Skeletal muscle tissue (tissue), 4 donors: ENCODE results near the gene PPP1R2. TPM values are rescaled to one million over a fixed set of nuclear protein-coding genes. Genes with fewer than 3 reads are reported as not detected.
A peak's percentile ranks its signal among the peaks of the same experiment; 100 is the strongest.

Experiments
- H3K27ac ChIP-seq: one replicate; pipeline ENCODE4 v1.7.0; 2013; ENCODE audit warnings: mild to moderate bottlenecking, low read depth, low read length, inconsistent platforms
- H3K27me3 ChIP-seq, 3 donors: one replicate each; pipeline ENCODE4 v1.7.0; 2013; ENCODE audit warnings: low read length in 3 of 3; ENCODE audit not compliant: control insufficient read depth in 3 of 3, insufficient read depth in 3 of 3
- H3K36me3 ChIP-seq, 3 donors: one replicate each; pipeline ENCODE4 v1.7.0; 2013; ENCODE audit warnings: low read length in 3 of 3; ENCODE audit not compliant: control insufficient read depth in 3 of 3, insufficient read depth in 3 of 3
- H3K4me1 ChIP-seq, 3 donors: one replicate each; pipeline ENCODE4 v1.7.0; 2013; ENCODE audit warnings: low read length in 3 of 3, mild to moderate bottlenecking in 3 of 3; ENCODE audit not compliant: control insufficient read depth in 3 of 3, insufficient read depth in 3 of 3
- H3K4me3 ChIP-seq, 3 donors: one replicate each; pipeline ENCODE4 v1.7.0; 2013; ENCODE audit warnings: low read length in 3 of 3
- H3K9ac ChIP-seq, 3 donors: one replicate each; pipeline ENCODE4 v1.7.0; 2013; ENCODE audit warnings: low read length in 3 of 3, mild to moderate bottlenecking in 3 of 3, moderate library complexity in 2 of 3, low read depth in 1 of 3
- H3K9me3 ChIP-seq, 3 donors: one replicate each; pipeline ENCODE4 v1.7.0; 2013; ENCODE audit warnings: low read length in 3 of 3; ENCODE audit not compliant: control insufficient read depth in 3 of 3
- total RNA-seq: library from RNA; depleted of rRNA; stranded (reverse); fragments of >200 nt; gene quantifications from one replicate; pipeline ENCODE4 v1.2.3, GENCODE V29; 2014
- donor health status: Osteomylitis.

The PPP1R2 gene
- total RNA-seq, 1 donor from 2014 or later: 42.8 TPM

DNA sequence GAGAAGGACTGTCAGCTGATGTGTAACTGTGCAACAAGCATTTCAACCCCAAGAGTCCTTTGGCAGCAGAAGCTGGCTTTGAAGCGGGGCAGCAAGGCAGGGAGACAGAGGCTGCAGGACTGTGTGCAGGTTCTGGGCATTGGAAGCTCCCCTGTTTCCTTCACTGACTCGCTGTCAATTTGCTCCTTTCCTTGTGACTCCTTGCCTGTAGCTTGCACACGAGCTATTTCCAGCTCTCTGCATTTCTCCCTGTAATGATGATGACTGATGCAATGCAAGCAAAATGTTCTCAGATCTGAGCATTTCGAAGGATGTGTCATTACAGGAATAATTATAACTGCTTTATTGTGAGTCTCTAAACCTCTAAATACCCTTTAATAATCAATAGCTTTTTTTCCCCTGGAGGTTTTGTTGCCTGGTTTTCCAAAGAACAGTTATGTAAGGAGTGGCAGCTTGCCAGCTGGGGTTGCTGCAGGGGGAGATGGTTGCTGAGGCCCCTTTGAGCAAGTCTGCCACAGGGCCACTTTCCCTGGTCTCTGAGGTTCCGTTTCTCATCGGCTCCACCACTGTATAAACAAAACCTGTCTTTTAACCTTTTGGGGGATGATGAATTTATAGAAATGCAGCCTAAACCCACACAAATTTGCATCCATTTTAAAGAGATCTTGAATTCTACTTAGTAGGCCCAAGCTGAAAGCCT lies 37.8 kb upstream of the PPP1R2 start:
- Histone ChIP-seq H3K4me1 (peaks cover 12 to 26% (median 19%) of the 10 kb centered on the region in 3 donors), H3K36me3 (peaks cover 0 to 2% (median 0%) of the 10 kb centered on the region in 3 donors), H3K27me3 (no peaks in the 10 kb centered on the region), H3K4me3 (peak overlapping the region in 1 of 3 donors; percentile 43), H3K9me3 (no peaks in the 10 kb centered on the region), H3K27ac (no peak overlapping the region), H3K9ac (peak overlapping the region in 2 of 3 donors; percentile 8 to 33)

DNA sequence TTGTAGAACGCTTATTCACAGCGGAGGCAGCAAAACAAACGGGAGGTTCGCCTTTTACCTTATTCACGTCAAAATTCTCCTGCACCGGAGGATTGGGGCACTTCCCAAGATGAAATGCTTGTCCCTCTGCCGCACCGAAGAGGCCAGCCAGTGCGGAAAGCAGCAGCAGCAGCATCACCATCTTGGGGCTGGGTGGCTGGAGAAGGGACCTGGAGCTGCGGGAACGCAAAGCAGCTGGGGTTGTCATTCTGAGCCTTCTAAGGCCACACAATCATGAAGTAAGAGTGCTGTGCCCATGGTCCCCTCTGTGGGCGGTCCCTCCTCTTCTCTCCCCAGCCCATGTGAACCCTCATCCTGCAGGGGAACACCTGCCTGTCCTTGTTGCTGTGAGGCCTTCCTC lies 36.2 kb upstream of the PPP1R2 start:
- H3K9me3 ChIP-seq: no peaks in the 10 kb centered on the region
- peaks cover 13 to 25% (median 21%) of the 10 kb centered on the region in 3 donors for H3K4me1 ChIP-seq
- H3K36me3 ChIP-seq: peaks cover 0 to 2% (median 0%) of the 10 kb centered on the region in 3 donors
- no peak overlapping the region for H3K4me3 ChIP-seq
- H3K27ac ChIP-seq: no peak overlapping the region
- H3K27me3 ChIP-seq: no peaks in the 10 kb centered on the region
- no peak overlapping the region for H3K9ac ChIP-seq

DNA sequence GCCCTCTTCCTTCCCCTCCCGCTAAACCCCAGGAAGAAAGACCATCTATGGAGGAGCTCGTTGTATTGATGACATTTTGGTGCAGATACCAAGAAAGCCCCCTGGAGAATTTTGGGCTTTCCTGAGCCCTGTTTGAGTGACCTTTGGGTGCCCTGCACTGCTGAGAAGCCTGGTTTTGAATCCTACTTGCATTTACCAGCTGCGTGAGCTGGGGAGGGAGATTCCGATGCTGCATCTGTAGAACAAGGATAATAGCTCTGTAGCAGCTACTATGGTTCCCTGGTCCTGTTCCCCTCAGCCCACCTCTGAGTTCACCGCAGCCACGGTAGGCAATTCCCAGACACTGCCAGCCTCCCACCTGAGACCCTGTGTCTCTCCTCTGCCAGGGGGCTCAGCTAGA lies 35.4 kb upstream of the PPP1R2 start:
- Histone ChIP-seq H3K9ac (no peak overlapping the region), H3K4me1 (peaks cover 20 to 30% (median 25%) of the 10 kb centered on the region in 3 donors), H3K4me3 (no peak overlapping the region), H3K27ac (no peak overlapping the region), H3K27me3 (no peaks in the 10 kb centered on the region), H3K36me3 (peaks cover 0 to 3% (median 0%) of the 10 kb centered on the region in 3 donors), H3K9me3 (no peaks in the 10 kb centered on the region)

DNA sequence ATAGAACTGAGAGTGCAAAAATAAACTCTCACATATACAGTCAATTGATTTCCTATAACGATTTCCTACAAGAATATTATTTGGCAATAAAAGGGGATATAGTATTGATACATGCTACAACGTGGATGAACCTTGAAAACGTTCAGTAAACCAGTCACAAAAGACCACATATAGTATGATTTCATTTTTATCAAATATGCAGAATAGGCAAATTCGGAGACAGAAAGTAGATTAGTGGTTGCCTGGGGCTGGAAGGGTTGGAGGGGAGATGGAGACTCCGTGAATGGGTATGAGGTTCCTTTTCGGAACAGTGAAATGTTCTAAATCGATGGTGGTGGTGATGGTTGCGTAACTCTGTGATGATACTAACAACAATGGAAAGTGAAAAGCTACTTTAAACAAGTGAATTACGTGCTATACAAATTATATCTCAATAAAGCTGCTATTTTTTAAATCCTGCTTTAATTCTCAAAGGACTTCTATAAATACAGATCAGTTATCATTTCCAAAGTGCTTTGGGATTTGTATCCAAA lies 34.6 kb upstream of the PPP1R2 start:
- no peaks in the 10 kb centered on the region for H3K27me3 ChIP-seq
- no peak overlapping the region for H3K9ac ChIP-seq
- no peak overlapping the region for H3K4me3 ChIP-seq
- H3K36me3 ChIP-seq: peaks cover 0 to 6% (median 0%) of the 10 kb centered on the region in 3 donors
- no peak overlapping the region for H3K27ac ChIP-seq
- no peaks in the 10 kb centered on the region for H3K9me3 ChIP-seq
- H3K4me1 ChIP-seq: peaks cover 24 to 34% (median 27%) of the 10 kb centered on the region in 3 donors

DNA sequence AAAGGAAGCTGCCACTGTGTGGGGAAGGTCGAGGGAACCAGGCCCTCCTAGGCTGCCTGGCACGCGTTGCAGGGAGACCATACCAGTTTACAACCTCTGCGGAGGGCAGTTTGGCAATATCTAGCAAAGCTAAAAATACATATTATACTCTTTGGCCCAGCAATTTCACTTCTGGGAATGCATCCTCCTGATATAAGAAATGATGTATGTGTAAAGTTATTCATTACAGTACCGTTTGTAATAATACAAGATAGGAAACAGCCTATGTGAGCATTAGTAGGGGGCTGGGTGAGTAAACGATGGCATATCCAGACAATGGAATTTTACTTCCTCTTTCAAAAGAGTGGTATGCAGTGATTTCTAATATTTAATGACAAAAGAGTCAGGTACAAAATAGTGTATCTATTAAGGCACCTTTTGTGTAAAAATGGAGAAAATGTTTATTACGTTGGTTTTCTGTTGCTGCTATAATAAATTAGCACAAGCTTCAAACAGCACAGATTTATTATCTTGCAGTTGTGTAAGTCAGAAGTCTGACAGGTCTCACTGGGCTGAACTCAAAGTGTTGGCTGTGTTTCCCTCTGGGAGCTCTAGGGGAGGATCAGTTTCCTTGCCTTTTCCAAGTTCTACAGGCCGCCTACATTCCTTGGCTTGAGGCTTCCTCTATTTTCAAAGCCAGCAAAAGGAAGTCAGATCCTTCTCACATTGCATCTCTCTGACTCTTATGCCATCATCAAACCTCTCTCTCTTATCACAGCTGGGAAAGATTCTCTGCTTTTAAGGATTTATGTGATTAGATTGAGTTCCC lies 31.6 kb upstream of the PPP1R2 start:
- Histone ChIP-seq H3K4me1 (peaks cover 17 to 26% (median 19%) of the 10 kb centered on the region in 3 donors), H3K9me3 (no peaks in the 10 kb centered on the region), H3K27ac (peak overlapping the region; percentile 56), H3K9ac (peak overlapping the region; percentile 19 to 52 (median 26)), H3K36me3 (peaks cover 0 to 9% (median 0%) of the 10 kb centered on the region in 3 donors), H3K27me3 (no peaks in the 10 kb centered on the region), H3K4me3 (peak overlapping the region in 2 of 3 donors; percentile 5 to 42)

DNA sequence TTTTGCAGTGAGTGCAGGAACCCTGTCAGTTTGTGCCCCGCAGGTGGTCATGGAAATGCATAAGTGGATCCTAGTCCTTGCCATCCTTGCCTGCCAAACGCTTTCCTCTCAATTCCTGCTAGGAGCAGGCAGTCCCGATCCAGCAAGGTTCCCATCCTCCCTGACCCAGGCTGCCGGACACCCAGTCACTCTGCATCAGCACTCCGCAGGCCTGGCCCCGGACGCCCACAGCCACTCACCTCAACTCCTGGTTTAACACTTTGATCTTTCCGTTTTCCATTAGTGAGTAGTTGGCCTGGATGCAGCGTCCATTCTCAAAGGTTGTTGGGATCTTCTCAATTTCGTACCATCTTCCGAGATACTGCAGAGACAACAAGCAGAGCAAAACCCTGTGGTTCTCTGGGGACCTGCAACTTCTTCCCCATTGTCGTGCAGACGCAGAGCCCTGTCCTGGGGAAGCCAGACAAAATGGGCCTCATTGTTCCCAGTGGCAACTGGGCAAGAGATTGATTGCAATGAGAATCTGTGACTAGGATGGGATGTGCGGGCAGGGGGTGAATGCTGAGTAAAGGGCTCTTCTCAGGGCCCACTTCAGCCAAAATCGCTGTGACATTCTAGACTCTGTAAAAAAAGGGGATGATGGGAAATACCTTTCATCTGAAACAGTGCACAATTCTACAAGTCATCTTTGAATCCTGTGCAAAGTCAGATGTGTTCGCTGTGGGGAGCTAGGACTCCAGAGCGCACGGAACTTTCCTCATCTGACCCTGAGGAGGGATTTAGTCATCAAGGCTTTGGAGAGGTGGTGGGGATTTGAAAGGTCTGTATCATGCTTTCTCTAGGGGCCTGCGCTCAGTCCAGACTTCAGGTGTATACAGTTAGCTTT lies 30.7 kb upstream of the PPP1R2 start:
- Histone ChIP-seq H3K27me3 (no peaks in the 10 kb centered on the region), H3K4me1 (peaks cover 17 to 22% (median 19%) of the 10 kb centered on the region in 3 donors), H3K9ac (peak overlapping the region; percentile 19 to 52 (median 26)), H3K9me3 (no peaks in the 10 kb centered on the region), H3K27ac (peak overlapping the region; percentile 56), H3K4me3 (peak overlapping the region in 1 of 3 donors; percentile 42), H3K36me3 (peaks cover 0 to 7% (median 0%) of the 10 kb centered on the region in 3 donors)

DNA sequence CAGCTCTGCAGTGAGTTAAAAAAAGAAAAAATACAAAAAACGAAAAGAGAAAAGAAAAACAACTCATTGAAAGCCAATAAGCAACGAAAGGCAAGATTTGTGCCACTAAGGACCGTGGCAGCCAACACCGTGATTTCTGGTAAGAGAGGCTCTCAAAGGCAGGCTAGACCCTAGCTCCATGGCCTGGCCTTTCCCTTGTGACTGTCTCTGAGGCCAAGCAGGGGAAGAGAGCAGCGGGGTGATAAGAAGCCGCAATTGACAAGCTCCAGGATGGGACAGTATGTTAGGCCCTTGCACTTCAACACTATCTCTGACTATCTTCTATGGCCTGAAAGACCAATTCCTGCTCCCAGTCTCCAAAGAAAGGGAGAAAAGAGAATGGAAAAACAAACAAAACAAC lies 28.2 kb upstream of the PPP1R2 start:
- no peak overlapping the region for H3K4me3 ChIP-seq
- H3K9ac ChIP-seq: no peak overlapping the region
- no peaks in the 10 kb centered on the region for H3K9me3 ChIP-seq
- peaks cover 0 to 7% (median 0%) of the 10 kb centered on the region in 3 donors for H3K36me3 ChIP-seq
- H3K4me1 ChIP-seq: peaks cover 17 to 20% (median 19%) of the 10 kb centered on the region in 3 donors
- H3K27ac ChIP-seq: no peak overlapping the region
- no peaks in the 10 kb centered on the region for H3K27me3 ChIP-seq

DNA sequence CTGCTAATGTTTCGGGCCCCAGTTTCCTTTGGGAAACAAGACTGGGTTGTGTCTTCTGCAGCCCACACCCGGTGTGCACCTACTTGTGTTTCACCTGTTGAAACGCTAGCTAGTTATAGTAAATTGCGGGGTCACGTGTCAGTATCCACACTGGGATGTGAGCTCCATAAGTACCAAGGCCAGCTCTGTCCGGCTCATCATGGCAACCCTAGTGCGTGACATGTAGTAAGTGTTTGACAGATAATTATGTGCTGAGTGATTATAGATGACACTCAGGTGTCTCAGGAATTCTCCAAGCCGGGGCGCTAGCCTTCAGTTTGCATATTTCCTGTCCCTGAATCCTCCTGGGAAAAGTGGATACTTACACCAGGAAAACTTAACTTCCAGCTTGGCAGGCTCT lies 27.8 kb upstream of the PPP1R2 start:
- peaks cover 0 to 7% (median 0%) of the 10 kb centered on the region in 3 donors for H3K36me3 ChIP-seq
- no peak overlapping the region for H3K9ac ChIP-seq
- no peak overlapping the region for H3K4me3 ChIP-seq
- H3K4me1 ChIP-seq: peaks cover 17 to 20% (median 19%) of the 10 kb centered on the region in 3 donors
- no peaks in the 10 kb centered on the region for H3K9me3 ChIP-seq
- no peaks in the 10 kb centered on the region for H3K27me3 ChIP-seq
- no peak overlapping the region for H3K27ac ChIP-seq

DNA sequence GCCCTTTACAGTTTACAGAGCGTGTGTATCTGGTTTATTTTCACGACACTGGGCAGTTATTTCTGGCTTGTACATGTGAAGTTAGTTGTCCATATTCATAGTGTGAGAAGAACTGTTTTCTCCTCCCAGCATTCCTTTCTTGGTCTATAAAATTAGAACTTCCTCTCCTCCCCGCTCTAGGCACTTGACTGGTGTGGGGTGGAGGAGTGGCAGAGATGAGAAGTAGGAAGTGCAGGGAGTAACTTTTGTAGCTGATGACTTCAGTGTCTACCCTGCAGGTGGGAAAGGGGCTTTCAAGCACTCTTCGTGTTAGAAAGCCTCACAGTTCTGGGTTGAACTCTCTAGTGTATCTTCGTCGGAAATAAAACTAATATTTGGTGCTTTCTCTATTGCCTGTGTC lies 27.2 kb upstream of the PPP1R2 start:
- no peaks in the 10 kb centered on the region for H3K9me3 ChIP-seq
- peaks cover 17 to 20% (median 19%) of the 10 kb centered on the region in 3 donors for H3K4me1 ChIP-seq
- peaks cover 0 to 7% (median 0%) of the 10 kb centered on the region in 3 donors for H3K36me3 ChIP-seq
- no peak overlapping the region for H3K4me3 ChIP-seq
- H3K27me3 ChIP-seq: no peaks in the 10 kb centered on the region
- no peak overlapping the region for H3K27ac ChIP-seq
- H3K9ac ChIP-seq: no peak overlapping the region
